Ovary (tissue), 9 donors: ENCODE measurements around the gene CD9. TPM values are rescaled to one million over a fixed set of nuclear protein-coding genes. Genes with fewer than 3 reads are reported as not detected.

ENCODE experiments used
- DNase-seq, 5 donors: peaks; one replicate each; pipeline ENCODE4 v3.0.0-alpha.2; 2019 to 2020
- H3K27ac ChIP-seq, 2 donors: fragments of 200-600 bp; one replicate each; pipeline versions ENCODE4 v1.5.1 to v1.8.0; 2019 to 2022
- H3K27me3 ChIP-seq: fragments of 200-600 bp; one replicate; pipeline ENCODE4 v1.8.0; 2022
- H3K36me3 ChIP-seq: fragments of 200-600 bp; sonication (generic); one replicate; pipeline ENCODE4 v1.5.1; 2019
- H3K4me1 ChIP-seq: one replicate; pipeline ENCODE4 v1.8.1; 2013; ENCODE audit warnings: mild to moderate bottlenecking, moderate library complexity; ENCODE audit not compliant: insufficient read depth
- H3K4me3 ChIP-seq: fragments of 200-600 bp; sonication (generic); one replicate; pipeline ENCODE4 v1.5.1; 2017
- H3K9me3 ChIP-seq, 2 donors: fragments of 200-600 bp in 1 of 2; sonication (generic) in 1 of 2; one replicate each; pipeline versions ENCODE4 v1.5.1 to v1.8.1; 2013 to 2019; ENCODE audit warnings: mild to moderate bottlenecking in 1 of 2, moderate library complexity in 1 of 2
- EP300 ChIP-seq: sonication (generic); formaldehyde crosslinking; IDR thresholded peaks from one replicate; pipeline ENCODE4 v1.6.1; 2017; ENCODE audit warnings: antibody characterized with exemption
- POLR2A ChIP-seq: fragments of 450-650 bp; IDR thresholded peaks from one replicate; pipeline ENCODE4 v1.6.1; 2017; ENCODE audit warnings: antibody characterized with exemption, mild to moderate bottlenecking, moderate library complexity
- WGBS, 3 donors: extraction: QIAGEN DNeasy Blood & Tissue Kit in 1 of 3; methylation state at CpG; one replicate each; pipeline versions ENCODE4 v1.1.5 to v1.1.7; 2013 to 2017; 5-methylcytosine and 5-hydroxymethylcytosine counted together
- intact Hi-C, 4 donors: fragments of 100-400 bp; cut with DNase I; formaldehyde crosslinking; loops; one replicate each; pipeline versions ENCODE4 v1.11.0 to v1.15.1; 2022 to 2023
- polyA plus RNA-seq, 2 donors: library from polyadenylated mRNA; stranded (reverse); fragments of 200-250 nt in 1 of 2; fragments of 350-450 nt in 1 of 2; fragmentation: Illumina TruSeq in 1 of 2; extraction: RNeasy Lipid Tissue Mini Kit (QIAGEN cat#74804) in 1 of 2; gene quantifications; one replicate each; pipeline ENCODE4 v1.2.3, GENCODE V29; 2013 to 2014
- total RNA-seq, 7 donors: library from RNA; depleted of rRNA in 2 of 7; stranded (reverse); fragments of >200 nt in 2 of 7; fragmentation: NEBNext Ultra II Directional in 3 of 7; extraction: Animal tissue kit (Norgen Biotek cat#: 25700) in 3 of 7; gene quantifications; one replicate each; pipeline versions ENCODE4 v1.1.0 to v1.2.4, GENCODE V29; 2016 to 2023
- TF ChIP-seq, protein P1 (sequence below), 3 donors: fragments of 450-650 bp in 2 of 3; fragments of 200-600 bp in 1 of 3; IDR thresholded peaks; one replicate each; pipeline versions ENCODE4 v1.5.1 to v1.8.0; 2016 to 2022; ENCODE audit warnings: antibody characterized with exemption in 3 of 3, mild to moderate bottlenecking in 1 of 3
- donor health status: DM: no; HTN: no; CAD: no; lungs with moderate emphysema.
- donor health status: DM: no; HTN: no; CAD: no.
- donor health status: Bipolar disorder and iron deficiency.
- donor health status: DM: yes; HTN: yes; CAD: no.
- donor health status: DM: no; HTN: no; CAD: no.
- donor health status: DM: yes; HTN: yes; CAD: no.

CD9 gene
- total and polyA plus RNA-seq, 9 donors, result 23.9 to 372 (median 60.7) TPM

DNA sequence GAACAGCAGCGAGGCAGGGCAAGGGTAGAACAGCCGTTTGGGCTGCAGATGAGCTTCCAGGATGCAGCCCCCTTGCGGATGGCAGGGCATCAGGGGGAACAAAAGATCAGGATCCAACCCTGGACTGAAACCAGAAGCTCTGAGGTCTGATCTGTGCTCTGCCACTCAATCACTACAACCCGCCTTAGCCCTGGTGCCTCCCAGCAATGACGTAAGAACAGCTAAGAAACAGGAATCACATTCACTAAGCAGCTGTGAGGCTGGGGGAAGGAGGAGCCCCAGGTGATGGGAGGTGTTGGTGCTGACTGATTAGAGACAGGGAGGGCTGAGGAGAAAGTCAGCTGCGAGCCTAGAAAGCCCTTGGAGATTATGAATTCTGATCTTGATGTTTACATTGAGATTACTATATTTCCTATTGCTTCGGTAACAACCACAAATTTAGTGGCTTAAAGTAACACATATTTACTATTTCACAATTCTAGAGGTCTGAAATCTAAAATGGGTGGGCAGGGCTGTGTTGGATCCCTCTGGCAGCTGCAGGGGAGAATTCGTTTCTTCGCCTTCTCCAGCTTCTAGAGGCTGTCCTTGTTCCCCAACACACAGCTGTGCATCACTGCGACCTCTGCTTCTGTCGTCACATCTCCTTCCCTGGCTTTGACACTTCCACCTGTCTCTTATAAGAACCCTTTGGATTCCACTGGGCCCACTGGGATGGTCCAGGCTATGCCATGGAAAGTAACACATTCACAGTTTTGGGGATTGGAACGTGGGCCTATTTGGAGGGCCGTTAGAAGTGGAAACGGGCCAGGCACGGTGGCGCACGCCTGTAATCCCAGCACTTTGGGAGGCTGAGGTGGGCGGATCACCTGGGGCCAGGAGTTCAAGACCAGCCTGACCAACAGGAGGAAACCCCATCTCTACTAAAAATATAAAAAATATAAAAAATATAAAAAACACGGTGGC is 6.1 kb upstream of the CD9 start:
- intact Hi-C loops, result loop anchor here in 3 of 4 donors (2.0 to 10.0 kb wide), 3 partner anchors 85 to 129 kb away; no protein-coding TSS in a partner anchor
- DNase-seq, result no peak
- Histone ChIP-seq H3K36me3 (no peaks in the 10 kb centered on the region), H3K4me1 (no peaks in the 10 kb centered on the region), H3K27ac (no peak overlapping the region), H3K4me3 (no peak overlapping the region), H3K9me3 (no peaks in the 10 kb centered on the region), H3K27me3 (no peaks in the 10 kb centered on the region)
- TF ChIP-seq, protein P1, sequence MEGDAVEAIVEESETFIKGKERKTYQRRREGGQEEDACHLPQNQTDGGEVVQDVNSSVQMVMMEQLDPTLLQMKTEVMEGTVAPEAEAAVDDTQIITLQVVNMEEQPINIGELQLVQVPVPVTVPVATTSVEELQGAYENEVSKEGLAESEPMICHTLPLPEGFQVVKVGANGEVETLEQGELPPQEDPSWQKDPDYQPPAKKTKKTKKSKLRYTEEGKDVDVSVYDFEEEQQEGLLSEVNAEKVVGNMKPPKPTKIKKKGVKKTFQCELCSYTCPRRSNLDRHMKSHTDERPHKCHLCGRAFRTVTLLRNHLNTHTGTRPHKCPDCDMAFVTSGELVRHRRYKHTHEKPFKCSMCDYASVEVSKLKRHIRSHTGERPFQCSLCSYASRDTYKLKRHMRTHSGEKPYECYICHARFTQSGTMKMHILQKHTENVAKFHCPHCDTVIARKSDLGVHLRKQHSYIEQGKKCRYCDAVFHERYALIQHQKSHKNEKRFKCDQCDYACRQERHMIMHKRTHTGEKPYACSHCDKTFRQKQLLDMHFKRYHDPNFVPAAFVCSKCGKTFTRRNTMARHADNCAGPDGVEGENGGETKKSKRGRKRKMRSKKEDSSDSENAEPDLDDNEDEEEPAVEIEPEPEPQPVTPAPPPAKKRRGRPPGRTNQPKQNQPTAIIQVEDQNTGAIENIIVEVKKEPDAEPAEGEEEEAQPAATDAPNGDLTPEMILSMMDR (IDR thresholded peaks at IDR 0.05), result no peak
- TF ChIP-seq EP300 (no peak), POLR2A (no peak)
- WGBS, 3 donors, result 70 to 80% (median 78%) methylated on average over 19 of the region's 19 CpGs

DNA sequence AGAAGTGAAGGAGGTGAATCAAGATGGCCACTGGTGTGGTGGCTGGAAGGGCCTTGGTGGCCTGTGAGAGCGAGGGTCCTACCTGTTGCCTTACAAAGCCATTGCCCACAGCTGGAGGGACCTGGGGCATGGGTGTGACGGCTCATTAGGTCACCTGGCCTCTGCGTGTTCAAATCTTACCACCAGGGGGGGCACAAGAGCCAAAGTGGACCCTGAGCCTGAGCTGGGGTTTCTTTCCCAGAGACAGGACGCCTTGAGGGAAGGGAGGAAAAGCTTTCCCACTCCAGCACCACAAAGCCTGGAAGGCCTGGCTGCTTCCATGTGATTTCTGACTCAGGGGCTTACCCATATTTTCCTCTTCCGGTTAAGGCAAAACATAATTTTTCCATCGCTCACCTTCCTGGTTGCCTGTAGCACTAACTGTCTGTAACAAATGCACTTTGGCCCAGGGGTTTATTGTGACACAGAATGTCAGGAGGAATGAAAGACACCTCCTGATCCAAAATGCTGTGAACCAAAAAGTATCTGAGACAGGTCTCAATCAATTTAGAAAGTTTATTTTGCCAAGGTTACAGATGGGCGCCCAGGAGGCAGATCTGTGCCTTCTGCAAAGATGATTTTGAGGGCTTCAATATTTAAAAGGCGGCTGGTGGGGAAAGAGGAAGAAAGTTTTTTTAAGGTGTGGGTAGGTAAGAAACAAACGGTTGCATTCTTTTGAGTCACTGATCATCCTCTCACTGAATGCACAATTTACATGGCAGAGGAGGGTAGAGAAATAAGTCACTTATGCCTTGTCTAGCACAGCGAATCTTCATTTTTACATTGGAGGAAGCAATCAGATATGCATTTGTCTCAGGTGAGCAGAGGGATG is 4.3 kb upstream of the CD9 start:
- 41 to 43% (median 41%) methylated on average over 10 of the region's 10 CpGs for WGBS, 3 donors
- H3K27ac ChIP-seq, result peak overlapping the region in 1 of 2 donors; percentile 22
- intact Hi-C loops, result loop anchor here in 3 of 4 donors (2.0 to 10.0 kb wide), 3 partner anchors 83 to 131 kb away; no protein-coding TSS in a partner anchor

DNA sequence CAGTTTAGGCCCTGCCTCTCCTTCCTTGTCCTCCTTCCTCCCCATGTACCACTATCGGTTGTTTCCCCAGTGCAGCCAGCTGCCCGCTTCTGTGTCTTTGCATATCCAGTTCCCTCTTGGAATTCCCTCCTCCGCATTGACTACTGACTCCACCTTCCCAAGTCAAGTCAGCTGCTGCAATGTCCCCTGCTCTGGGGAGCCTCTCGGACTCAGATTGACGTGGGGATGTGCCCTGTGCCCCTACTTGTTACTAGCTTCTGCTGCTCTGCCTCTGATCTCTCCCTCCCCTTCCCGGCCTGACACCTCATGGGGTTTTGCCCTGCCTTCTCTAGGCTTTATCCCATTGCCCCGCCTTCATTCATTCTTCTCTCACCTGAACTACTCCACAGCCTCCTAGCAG is 2.1 kb upstream of the CD9 start:
- no peak overlapping the region for H3K27ac ChIP-seq
- no peak for TF ChIP-seq POLR2A
- TF ChIP-seq, protein P1 (IDR thresholded peaks at IDR 0.05), result no peak
- TF ChIP-seq EP300, result no peak
- H3K4me1 ChIP-seq, result peaks cover 6% of the 10 kb centered on the region
- intact Hi-C loops, result loop anchor here in 3 of 4 donors (2.0 to 10.0 kb wide), 2 partner anchors 81 to 133 kb away; no protein-coding TSS in a partner anchor
- no peaks in the 10 kb centered on the region for H3K9me3 ChIP-seq
- no peak overlapping the region for H3K4me3 ChIP-seq
- H3K27me3 ChIP-seq, result no peaks in the 10 kb centered on the region
- H3K36me3 ChIP-seq, result no peaks in the 10 kb centered on the region
- no peak for DNase-seq
- 61 to 83% (median 62%) methylated on average over 7 of the region's 7 CpGs for WGBS, 3 donors

More for the DNA sequence above, 4.3 kb upstream of the CD9 start:
- H3K27me3 ChIP-seq, result no peaks in the 10 kb centered on the region
- no peaks in the 10 kb centered on the region for H3K9me3 ChIP-seq
- no peak overlapping the region for H3K4me3 ChIP-seq
- no peak for TF ChIP-seq EP300
- TF ChIP-seq, protein P1 (IDR thresholded peaks at IDR 0.05), result peak; percentile 83 to 96 (median 95)
- no peak for TF ChIP-seq POLR2A
- DNase-seq, result peak; percentile 82 to 92 (median 89)
- H3K4me1 ChIP-seq, result peaks cover 6% of the 10 kb centered on the region
- H3K36me3 ChIP-seq, result no peaks in the 10 kb centered on the region

DNA sequence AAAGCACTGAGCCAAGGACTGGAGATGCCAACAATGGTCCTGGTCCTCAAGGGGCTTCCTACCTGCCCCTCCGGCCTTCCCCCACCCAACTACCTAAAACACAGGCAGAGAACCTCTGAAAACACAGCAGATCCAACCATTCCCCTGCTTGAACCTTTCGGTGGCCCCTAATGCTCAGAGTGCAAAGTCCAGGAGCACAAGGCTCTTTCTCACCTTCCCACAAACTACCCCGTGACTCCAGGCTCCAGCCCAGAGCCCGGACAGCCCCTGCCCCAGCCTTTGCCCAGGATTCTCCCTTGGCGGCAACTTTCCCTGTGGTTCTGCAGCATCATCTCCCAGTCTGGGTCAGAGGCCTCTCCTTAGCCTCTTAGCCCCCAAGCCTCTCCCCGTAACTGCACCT is 1.6 kb upstream of the CD9 start:
- no peak overlapping the region for H3K27ac ChIP-seq
- no peak overlapping the region for H3K4me3 ChIP-seq
- H3K4me1 ChIP-seq, result peaks cover 6% of the 10 kb centered on the region
- H3K9me3 ChIP-seq, result no peaks in the 10 kb centered on the region
- intact Hi-C loops, result loop anchor here in 3 of 4 donors (2.0 to 10.0 kb wide), 2 partner anchors 80 to 134 kb away; no protein-coding TSS in a partner anchor
- whole genome bisulfite sequencing, 3 donors, result 93 to 97% (median 96%) methylated on average over 6 of the region's 6 CpGs
- no peaks in the 10 kb centered on the region for H3K27me3 ChIP-seq
- DNase-seq, result no peak
- TF ChIP-seq EP300 (no peak), POLR2A (no peak)
- TF ChIP-seq, protein P1 (IDR thresholded peaks at IDR 0.05), result no peak
- no peaks in the 10 kb centered on the region for H3K36me3 ChIP-seq
